HepG2 (cell line): ENCODE measurements around the gene SOAT1. TPM values are rescaled to one million over a fixed set of nuclear protein-coding genes. Genes with fewer than 3 reads are reported as not detected.

Source experiments
- ATF2 ChIP-seq: sonication (generic); formaldehyde crosslinking; IDR thresholded peaks from 2 replicates; pipeline ENCODE4 v1.4.0; 2020; ENCODE audit warnings: missing genetic modification reagents
- ATF4 ChIP-seq, 2 experiments: fragments of 450-650 bp in 1 of 2; sonication (generic) in 1 of 2; formaldehyde crosslinking; IDR thresholded peaks; 2 replicates each; pipeline versions ENCODE4 v1.5.0 to v1.8.0; 2020 to 2022; ENCODE audit warnings: mild to moderate bottlenecking in 1 of 2, missing genetic modification reagents in 1 of 2
- CCDC6 ChIP-seq: sonication (generic); formaldehyde crosslinking; IDR thresholded peaks from 2 replicates; pipeline ENCODE4 v1.8.1; 2022; ENCODE audit warnings: mild to moderate bottlenecking, missing genetic modification reagents, moderate library complexity
- KDM2A ChIP-seq: sonication (generic); formaldehyde crosslinking; IDR thresholded peaks from 2 replicates; pipeline ENCODE4 v1.4.0; 2020; ENCODE audit warnings: low read depth, missing genetic modification reagents, borderline replicate concordance
- NR1H2 ChIP-seq: sonication (generic); formaldehyde crosslinking; IDR thresholded peaks from 2 replicates; pipeline ENCODE4 v1.8.1; 2022; ENCODE audit warnings: low read depth, missing genetic modification reagents, borderline replicate concordance
- NR3C1 ChIP-seq: sonication (generic); formaldehyde crosslinking; IDR thresholded peaks from 2 replicates; pipeline ENCODE4 v1.4.0; 2020; ENCODE audit warnings: missing genetic modification reagents
- PRMT3 ChIP-seq: sonication (generic); formaldehyde crosslinking; IDR thresholded peaks from 2 replicates; pipeline ENCODE4 v1.8.1; 2022; ENCODE audit warnings: low read depth, mild to moderate bottlenecking, moderate library complexity, missing genetic modification reagents, borderline replicate concordance
- SIX4 ChIP-seq: sonication (generic); formaldehyde crosslinking; IDR thresholded peaks from 2 replicates; pipeline ENCODE4 v1.4.0; 2020; ENCODE audit warnings: missing genetic modification reagents
- TBL1XR1 ChIP-seq: fragments of 150-350 bp; IDR thresholded peaks from 2 replicates; pipeline ENCODE4 v1.6.1; 2014; ENCODE audit warnings: borderline replicate concordance, low read length; ENCODE audit not compliant: partially characterized antibody
- TCF7 ChIP-seq: sonication (generic); IDR thresholded peaks from 2 replicates; pipeline ENCODE4 v1.6.1; 2016; ENCODE audit warnings: antibody characterized with exemption, low read depth
- TCF7L2 ChIP-seq: IDR thresholded peaks from 2 replicates; pipeline ENCODE4 v1.6.1; 2011; ENCODE audit warnings: mild to moderate bottlenecking, low read depth, low read length, moderate library complexity
- ZKSCAN8 ChIP-seq: IDR thresholded peaks from 2 replicates; pipeline ENCODE4 v1.6.1; 2016; ENCODE audit warnings: borderline replicate concordance, missing genetic modification reagents, missing compliant biosample characterization
- ZNF326 ChIP-seq: sonication (generic); formaldehyde crosslinking; IDR thresholded peaks from 2 replicates; pipeline ENCODE4 v1.4.0; 2020; ENCODE audit warnings: missing genetic modification reagents, borderline replicate concordance
- ZNF512B ChIP-seq: sonication (generic); formaldehyde crosslinking; IDR thresholded peaks from 2 replicates; pipeline ENCODE4 v1.5.1; 2020; ENCODE audit warnings: missing genetic modification reagents, mild to moderate bottlenecking, borderline replicate concordance
- ZNF530 ChIP-seq: sonication (generic); formaldehyde crosslinking; IDR thresholded peaks from 2 replicates; pipeline ENCODE4 v1.5.0; 2020; ENCODE audit warnings: low read depth, mild to moderate bottlenecking, missing genetic modification reagents
- ZNF563 ChIP-seq: sonication (generic); formaldehyde crosslinking; IDR thresholded peaks from 2 replicates; pipeline ENCODE4 v1.8.0; 2022; ENCODE audit warnings: mild to moderate bottlenecking, moderate library complexity, missing genetic modification reagents
- ZNF678 ChIP-seq: sonication (generic); formaldehyde crosslinking; IDR thresholded peaks from 2 replicates; pipeline ENCODE4 v1.4.0; 2020; ENCODE audit warnings: mild to moderate bottlenecking, missing genetic modification reagents
- polyA plus RNA-seq, 8 experiments: library from polyadenylated mRNA; depleted of rRNA in 3 of 8; stranded (reverse) in 7 of 8; unstranded in 1 of 8; fragments of >200 nt; fragmentation: Illumina TruSeq in 4 of 8; extraction: Trizol in 4 of 8; gene quantifications; 2 replicates each; pipeline versions ENCODE4 v1.2.1 to v1.2.3, GENCODE V29; 2011 to 2016; ENCODE audit warnings: low read depth in 4 of 8, missing spikeins in 1 of 8, mixed read lengths in 1 of 8; ENCODE audit not compliant: insufficient read depth in 1 of 8
- total RNA-seq, 5 experiments: library from RNA; depleted of rRNA; stranded (reverse); fragments of >200 nt; fragmentation: Illumina TruSeq; extraction: Trizol; gene quantifications; 2 replicates each; pipeline ENCODE4 v1.2.3, GENCODE V29; 2016; ENCODE audit warnings: low read depth in 1 of 5
- TF ChIP-seq, protein P1 (sequence below): sonication (generic); formaldehyde crosslinking; IDR thresholded peaks from 2 replicates; pipeline ENCODE4 v1.5.1; 2020; ENCODE audit warnings: mild to moderate bottlenecking, missing genetic modification reagents, moderate library complexity

SOAT1 gene
- total and polyA plus RNA-seq, 2 of the 13 experiments (the other 11 are each of a cell fraction or from before 2014, with no cell fraction given) = 22.3 to 52.0 TPM

GRCh38 chr1:179293340-179294327 is at the start of gene SOAT1 (continued):
- TF ChIP-seq ATF2 (CRISPR knock-in tag) (peak; percentile 26; the same call in 1 of the 2 replicates), ZNF326 (no peak), ZNF563 (CRISPR knock-in tag) (no peak), SIX4 (CRISPR knock-in tag) (no peak), ZNF678 (CRISPR knock-in tag) (no peak; the same call in none of the 2 replicates), PRMT3 (CRISPR knock-in tag) (no peak), CCDC6 (CRISPR knock-in tag) (no peak), TCF7L2 (no peak), ZKSCAN8 (CRISPR knock-in tag) (peak; percentile 40), NR3C1 (CRISPR knock-in tag) (no peak), TCF7 (no peak), ZNF512B (CRISPR knock-in tag) (peak; percentile 49; the same call in 1 of the 2 replicates), ATF4 (CRISPR knock-in tag; IDR thresholded peaks at IDR 0.05) (peak in 1 of 2 experiments; percentile 22; a peak in 2 of 4 replicates), KDM2A (CRISPR knock-in tag) (peak; percentile 78; the same call in 1 of the 2 replicates), ZNF530 (CRISPR knock-in tag) (no peak), TBL1XR1 (no peak), NR1H2 (CRISPR knock-in tag) (no peak)
- TF ChIP-seq, protein P1, sequence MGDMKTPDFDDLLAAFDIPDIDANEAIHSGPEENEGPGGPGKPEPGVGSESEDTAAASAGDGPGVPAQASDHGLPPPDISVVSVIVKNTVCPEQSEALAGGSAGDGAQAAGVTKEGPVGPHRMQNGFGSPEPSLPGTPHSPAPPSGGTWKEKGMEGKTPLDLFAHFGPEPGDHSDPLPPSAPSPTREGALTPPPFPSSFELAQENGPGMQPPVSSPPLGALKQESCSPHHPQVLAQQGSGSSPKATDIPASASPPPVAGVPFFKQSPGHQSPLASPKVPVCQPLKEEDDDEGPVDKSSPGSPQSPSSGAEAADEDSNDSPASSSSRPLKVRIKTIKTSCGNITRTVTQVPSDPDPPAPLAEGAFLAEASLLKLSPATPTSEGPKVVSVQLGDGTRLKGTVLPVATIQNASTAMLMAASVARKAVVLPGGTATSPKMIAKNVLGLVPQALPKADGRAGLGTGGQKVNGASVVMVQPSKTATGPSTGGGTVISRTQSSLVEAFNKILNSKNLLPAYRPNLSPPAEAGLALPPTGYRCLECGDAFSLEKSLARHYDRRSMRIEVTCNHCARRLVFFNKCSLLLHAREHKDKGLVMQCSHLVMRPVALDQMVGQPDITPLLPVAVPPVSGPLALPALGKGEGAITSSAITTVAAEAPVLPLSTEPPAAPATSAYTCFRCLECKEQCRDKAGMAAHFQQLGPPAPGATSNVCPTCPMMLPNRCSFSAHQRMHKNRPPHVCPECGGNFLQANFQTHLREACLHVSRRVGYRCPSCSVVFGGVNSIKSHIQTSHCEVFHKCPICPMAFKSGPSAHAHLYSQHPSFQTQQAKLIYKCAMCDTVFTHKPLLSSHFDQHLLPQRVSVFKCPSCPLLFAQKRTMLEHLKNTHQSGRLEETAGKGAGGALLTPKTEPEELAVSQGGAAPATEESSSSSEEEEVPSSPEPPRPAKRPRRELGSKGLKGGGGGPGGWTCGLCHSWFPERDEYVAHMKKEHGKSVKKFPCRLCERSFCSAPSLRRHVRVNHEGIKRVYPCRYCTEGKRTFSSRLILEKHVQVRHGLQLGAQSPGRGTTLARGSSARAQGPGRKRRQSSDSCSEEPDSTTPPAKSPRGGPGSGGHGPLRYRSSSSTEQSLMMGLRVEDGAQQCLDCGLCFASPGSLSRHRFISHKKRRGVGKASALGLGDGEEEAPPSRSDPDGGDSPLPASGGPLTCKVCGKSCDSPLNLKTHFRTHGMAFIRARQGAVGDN = peak; percentile 91
